Activated CD8-positive, alpha-beta memory T cell treated with anti-CD3 and anti-CD28 coated beads for 4 hours (primary cell): ENCODE data around the gene SESTD1.
"Not testable (repeated sequence)": the region's sequence is repeated elsewhere in the genome, so short reads cannot be mapped to it uniquely, and the experiment has no call there.

Experiments
- DNase-seq, 2 donors: peaks; one replicate each; pipeline ENCODE4 v3.0.0-alpha.2; 2020; ENCODE audit warnings: low read depth in 2 of 2

SESTD1 gene

GRCh38 chr2:179106676-179107428 is 157.8 kb downstream of the SESTD1 start:
- no peak for DNase-seq

GRCh38 chr2:179106342-179106675 is 158.3 kb downstream of the SESTD1 start:
- DNase-seq, result no peak

DNA sequence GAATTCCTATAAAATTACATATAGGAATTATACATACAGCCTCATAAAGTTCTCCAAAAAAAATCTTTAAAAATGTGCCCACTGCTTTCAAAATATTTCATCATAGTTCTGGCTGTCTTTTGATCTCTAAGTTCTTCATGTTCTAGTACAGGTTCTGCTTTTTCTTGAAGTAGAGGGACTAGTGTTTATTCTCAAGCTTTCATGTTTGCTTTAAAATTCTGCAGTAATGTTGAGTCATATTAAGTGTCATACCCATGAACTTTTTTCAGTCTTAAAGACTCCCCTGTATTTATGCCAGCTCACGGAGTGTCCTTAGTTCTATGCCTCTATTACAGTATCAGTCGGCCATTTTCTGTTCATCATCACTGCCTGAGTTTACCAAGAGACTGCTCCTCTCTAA is 159.9 kb downstream of the SESTD1 start:
- DNase-seq, result no peak

DNA sequence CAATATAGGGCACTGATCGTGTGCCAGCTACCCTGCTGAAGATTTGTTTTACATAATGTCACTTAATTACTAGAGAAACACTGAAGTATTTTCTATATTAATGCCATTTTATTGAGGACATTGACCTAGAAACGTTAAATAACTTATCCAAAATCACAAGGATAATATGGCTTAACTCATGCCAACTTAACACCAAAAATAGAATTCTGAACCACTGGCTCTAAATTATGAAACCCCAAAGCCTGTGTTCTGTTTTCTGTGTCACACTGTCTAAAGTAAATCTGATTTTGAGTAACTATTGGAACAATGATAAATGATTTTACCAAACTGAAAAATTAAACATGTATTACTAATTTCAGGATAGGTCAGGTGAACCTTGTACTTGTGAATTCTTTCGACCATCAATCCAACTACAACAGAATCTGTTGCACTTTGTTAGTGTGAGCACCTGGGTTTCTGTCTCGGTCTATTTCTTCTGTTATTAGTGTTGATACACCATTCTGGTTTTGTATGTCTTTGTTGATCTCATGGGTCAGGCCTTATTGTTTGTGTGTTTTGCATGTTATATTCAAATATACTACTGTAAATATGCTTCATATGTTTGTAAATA is 166.4 kb downstream of the SESTD1 start:
- no peak for DNase-seq

GRCh38 chr2:179097131-179097530 is 167.5 kb downstream of the SESTD1 start:
- no peak for DNase-seq

- no peak for DNase-seq
Measured at GRCh38 chr2:179096090-179096489, 168.5 kb downstream of the SESTD1 start.

DNA sequence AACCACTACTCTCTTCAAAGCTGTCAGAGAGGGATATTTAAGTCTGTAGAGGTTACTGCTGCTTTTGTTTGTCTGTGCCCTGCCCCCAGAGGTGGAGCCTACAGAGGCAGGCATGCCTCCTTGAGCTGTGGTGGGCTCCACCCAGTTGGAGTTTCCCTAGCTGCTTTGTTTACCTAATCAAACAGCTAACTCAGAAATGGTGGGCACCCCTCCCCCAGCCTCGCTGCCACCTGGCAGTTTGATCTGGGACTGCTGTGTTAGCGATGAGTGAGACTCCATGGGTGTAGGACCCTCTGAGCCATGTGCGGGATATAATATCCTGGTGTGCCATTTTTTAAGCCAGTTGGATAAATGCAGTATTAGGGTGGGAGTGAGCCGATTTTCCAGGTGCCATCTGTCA is 171.7 kb downstream of the SESTD1 start:
- DNase-seq, result not testable (repeated sequence)

DNA sequence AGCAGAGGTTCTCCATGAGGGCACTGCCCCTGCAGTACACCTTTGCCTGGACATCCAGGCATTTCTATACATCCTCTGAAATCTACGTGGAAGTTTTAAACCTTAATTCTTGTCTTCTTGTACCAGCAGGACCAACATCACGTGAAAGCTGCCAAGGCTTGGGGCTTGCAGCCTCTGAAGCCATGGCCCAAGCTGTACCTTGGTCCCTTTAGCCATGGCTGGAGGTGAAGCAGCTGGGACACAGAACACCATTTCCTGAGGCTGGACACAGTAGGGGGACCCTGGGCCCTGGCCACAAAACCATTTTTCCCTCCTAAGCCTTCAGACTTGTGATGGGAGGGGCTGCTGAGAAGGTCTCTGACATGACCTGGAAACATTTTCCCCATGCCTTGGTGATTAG is 181.9 kb downstream of the SESTD1 start:
- DNase-seq, result no peak

DNA sequence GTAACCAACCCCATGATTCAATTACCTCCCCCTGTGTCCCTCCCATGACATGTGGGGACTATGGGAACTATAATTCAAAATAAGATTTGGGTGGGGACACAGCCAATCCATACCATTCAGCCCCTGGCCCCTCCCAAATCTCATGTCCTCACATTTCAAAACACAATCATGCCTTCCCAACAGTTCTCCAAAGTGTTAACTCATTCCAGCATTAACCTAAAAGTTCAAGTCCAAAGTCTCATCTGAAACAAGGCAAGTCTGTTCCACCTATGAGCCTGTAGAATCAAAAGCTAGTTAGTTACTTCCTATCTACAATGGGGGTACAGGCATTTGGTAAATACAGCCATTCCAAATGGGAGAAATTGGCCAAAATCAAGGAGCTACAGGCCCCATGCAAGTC is 182.7 kb downstream of the SESTD1 start:
- no peak for DNase-seq

- no peak for DNase-seq
Measured at GRCh38 chr2:179072527-179072926, 192.1 kb downstream of the SESTD1 start.

- DNase-seq, result no peak
Measured at GRCh38 chr2:179071810-179072355, 192.7 kb downstream of the SESTD1 start.

DNA sequence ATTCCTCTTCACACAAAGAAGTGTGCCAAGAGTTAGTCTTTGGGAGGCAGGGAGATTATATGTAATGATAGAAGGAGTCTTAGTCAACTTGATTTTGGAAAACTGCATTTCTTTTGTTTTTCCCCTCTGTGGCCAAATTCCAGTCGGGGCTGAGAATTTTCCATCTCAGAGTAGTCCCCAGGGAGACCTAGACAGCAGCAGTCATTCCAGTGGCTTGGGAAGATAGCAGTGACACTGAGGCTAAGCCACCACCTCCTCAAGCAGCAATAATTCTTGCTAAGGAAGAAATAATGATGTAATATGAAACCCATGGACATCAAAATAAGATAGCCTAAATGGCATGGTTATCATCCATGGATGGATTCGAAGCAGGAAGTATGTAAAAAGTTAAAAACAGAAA is 193.7 kb downstream of the SESTD1 start:
- no peak for DNase-seq

DNA sequence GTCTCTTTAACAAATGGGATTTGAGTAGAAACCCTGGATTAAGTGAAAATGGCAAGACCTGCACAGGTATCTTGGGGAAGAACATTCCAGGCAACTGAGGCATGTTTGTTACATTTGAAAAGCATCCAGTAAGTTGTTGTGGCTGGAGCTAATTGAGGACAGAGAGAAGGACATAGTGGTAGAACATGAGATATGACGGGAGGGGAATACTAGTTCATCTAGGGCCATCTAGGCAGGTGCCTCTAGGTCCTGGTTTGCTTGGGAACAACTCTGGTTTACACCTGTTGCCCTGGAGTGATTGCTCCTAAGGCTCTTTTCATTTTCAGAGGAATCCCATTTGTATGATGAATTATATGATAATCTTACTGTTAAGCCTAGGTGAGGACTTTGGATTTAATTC is 194.9 kb downstream of the SESTD1 start:
- no peak for DNase-seq

GRCh38 chr2:179068991-179069643 is 195.5 kb downstream of the SESTD1 start:
- no peak for DNase-seq

GRCh38 chr2:179059026-179059700 is 205.5 kb downstream of the SESTD1 start:
- DNase-seq, result no peak

DNA sequence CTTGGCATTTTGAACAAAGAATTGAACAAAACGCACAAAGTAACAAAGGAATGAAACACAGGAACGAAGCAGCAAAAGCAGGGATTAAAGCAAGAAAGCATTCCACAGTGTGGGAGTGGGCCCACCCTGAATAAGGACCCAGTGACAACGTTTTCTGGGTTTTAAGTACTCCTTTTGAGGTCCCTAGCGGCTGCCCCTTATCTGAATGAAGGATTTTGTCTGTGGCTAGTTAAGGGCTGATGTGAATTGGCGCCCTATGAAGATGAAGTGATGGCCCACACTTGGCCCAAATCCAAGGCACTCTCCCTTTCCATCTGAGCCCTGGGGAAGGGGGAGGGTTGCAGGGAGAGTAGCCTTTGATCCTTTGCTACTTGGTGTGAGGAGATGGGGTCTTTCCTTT is 206.9 kb downstream of the SESTD1 start:
- no peak for DNase-seq

GRCh38 chr2:179053568-179053967 is 211.1 kb downstream of the SESTD1 start:
- not testable (repeated sequence) for DNase-seq
